HG02885 (cell line): Measurements from ENCODE around the gene COA3.

Experiments used
- ATAC-seq: cut with Tn5 transposase; IDR thresholded peaks from one replicate; pipeline ENCODE4 v1.9.1; 2021; ENCODE audit warnings: mild to moderate bottlenecking; ENCODE audit not compliant: unreplicated experiment, poor library complexity

The COA3 gene

GRCh38 chr17:42819939-42820535 is 21.5 kb upstream of the COA3 start:
- no peak for ATAC-seq

- ATAC-seq = no peak
Measured at GRCh38 chr17:42818379-42818778, 19.9 kb upstream of the COA3 start.

GRCh38 chr17:42817866-42818265 is 19.4 kb upstream of the COA3 start:
- ATAC-seq = no peak

GRCh38 chr17:42814633-42815399 is 16.3 kb upstream of the COA3 start:
- ATAC-seq = no peak

GRCh38 chr17:42809250-42809649 is 10.7 kb upstream of the COA3 start:
- ATAC-seq = no peak

GRCh38 chr17:42806249-42806648 is 7.7 kb upstream of the COA3 start:
- no peak for ATAC-seq

GRCh38 chr17:42804918-42805367 is 6.4 kb upstream of the COA3 start:
- no peak for ATAC-seq

- no peak for ATAC-seq
Measured at GRCh38 chr17:42803074-42803883, 4.8 kb upstream of the COA3 start.

GRCh38 chr17:42798011-42798382 is 507 bp downstream of the COA3 start:
- no peak for ATAC-seq

- ATAC-seq = no peak
Measured at GRCh38 chr17:42797067-42798007, 1.2 kb downstream of the COA3 start.

- ATAC-seq = no peak
Measured at GRCh38 chr17:42796066-42796758, 2.3 kb downstream of the COA3 start.

- ATAC-seq = no peak
Measured at GRCh38 chr17:42795465-42795864, 3.0 kb downstream of the COA3 start.

GRCh38 chr17:42795061-42795460 is 3.4 kb downstream of the COA3 start:
- no peak for ATAC-seq

- ATAC-seq = no peak
Measured at GRCh38 chr17:42792545-42792944, 6.0 kb downstream of the COA3 start.

- no peak for ATAC-seq
Measured at GRCh38 chr17:42791948-42792347, 6.6 kb downstream of the COA3 start.

- no peak for ATAC-seq
Measured at GRCh38 chr17:42787266-42787665, 11.2 kb downstream of the COA3 start.

GRCh38 chr17:42784811-42785592 is 13.5 kb downstream of the COA3 start:
- ATAC-seq = no peak

GRCh38 chr17:42784409-42784808 is 14.1 kb downstream of the COA3 start:
- ATAC-seq = no peak

- no peak for ATAC-seq
Measured at GRCh38 chr17:42783791-42784138, 14.7 kb downstream of the COA3 start.
